ENCODE measurements around the gene C16orf54. TPM values are rescaled to one million over a fixed set of nuclear protein-coding genes. Genes with fewer than 3 reads are reported as not detected.

C16orf54 gene
- total RNA-seq, 1 experiment from 2014 or later, result not detected

- no peak overlapping the region for H2BK20ac ChIP-seq (ENCODE audit: low read depth, low read length, poor library complexity, severe bottlenecking)
- H2BK5ac ChIP-seq (ENCODE audit: insufficient read length, low read length), result no peak overlapping the region
- no peak overlapping the region for H2AFZ ChIP-seq (ENCODE audit: low read length)
- no peak overlapping the region for H2AK5ac ChIP-seq (ENCODE audit: insufficient read length, low read length)
- no peak overlapping the region for H3K4ac ChIP-seq (ENCODE audit: low read depth, low read length)
- H3K4me1 ChIP-seq (ENCODE audit: insufficient read depth, low read length), result no peaks in the 10 kb centered on the region
- peaks cover 3% of the 10 kb centered on the region for H3K27me3 Mint-ChIP-seq (ENCODE audit: low read depth)
- H3K9me3 Mint-ChIP-seq, result peaks cover 9 to 19% of the 10 kb centered on the region in 2 experiments; a peak in 4 of 5 replicates
- H3K79me1 ChIP-seq (ENCODE audit: insufficient read depth, low read depth, low read length, poor library complexity, severe bottlenecking), result no peaks in the 10 kb centered on the region
- H3K36me3 Mint-ChIP-seq (ENCODE audit: insufficient read depth in 1 of 3, low read depth in 3 of 3), result peaks cover 23 to 35% (median 31%) of the 10 kb centered on the region in 3 experiments
- H2BK120ac ChIP-seq (ENCODE audit: low read depth, low read length, poor library complexity, severe bottlenecking), result no peak overlapping the region
- no peaks in the 10 kb centered on the region for H3K27me3 ChIP-seq (ENCODE audit: insufficient read depth, low read length)
- H4K5ac ChIP-seq (ENCODE audit: insufficient read length, low read depth, low read length), result no peak overlapping the region
- H3K23me2 ChIP-seq (ENCODE audit: insufficient read length, low read depth, low read length, poor library complexity, severe bottlenecking), result no peaks in the 10 kb centered on the region
- H3K18ac ChIP-seq (ENCODE audit: insufficient read length, low read depth, low read length), result peak overlapping the region; percentile 46
- no peak overlapping the region for H3K23ac ChIP-seq (ENCODE audit: insufficient read length, low read depth, low read length)
- no peaks in the 10 kb centered on the region for H3K79me2 ChIP-seq (ENCODE audit: insufficient read depth, low read length)
- TF ChIP-seq CTCF (conservative IDR thresholded peaks at IDR 0.05), result no peak
- H4K91ac ChIP-seq (ENCODE audit: insufficient read length, low read depth, low read length), result no peak overlapping the region
- no peaks in the 10 kb centered on the region for H4K20me1 ChIP-seq (ENCODE audit: control insufficient read depth, insufficient read depth, insufficient read length)
- peaks cover 0 to 16% of the 10 kb centered on the region in 2 experiments; a peak in 3 of 4 replicates for H3K4me1 Mint-ChIP-seq
- H3K56ac ChIP-seq (ENCODE audit: insufficient read length, low read depth, low read length), result no peak overlapping the region
- H3K9me3 ChIP-seq (ENCODE audit: control insufficient read depth, low read depth, low read length), result no peaks in the 10 kb centered on the region
- H3K4me3 Mint-ChIP-seq, result no peak overlapping the region
- H4K8ac ChIP-seq (replicated peaks; ENCODE audit: insufficient read length, low read depth, low read length), result no peak overlapping the region
- no peak overlapping the region for H3K4me2 ChIP-seq (ENCODE audit: insufficient read depth, insufficient read length, low read length)
- no peak overlapping the region for H2BK15ac ChIP-seq (ENCODE audit: low read depth, low read length)
- no peak for DNase-seq
- H3K14ac ChIP-seq (ENCODE audit: insufficient read depth, low read length), result no peak overlapping the region
- no peak overlapping the region for H3T11ph ChIP-seq (ENCODE audit: low read length)
- H3K27ac ChIP-seq (ENCODE audit: insufficient read length, low read depth, low read length), result no peak overlapping the region
- H3K27ac Mint-ChIP-seq, result peak overlapping the region in 2 of 3 experiments; percentile 57 to 75; a peak in 4 of 7 replicates
- H2BK12ac ChIP-seq (ENCODE audit: insufficient read length, low read depth, low read length), result no peak overlapping the region
- WGBS (ENCODE audit: extremely low coverage, insufficient read length, low lambda C conversion rate), result no CpG with 5 or more reads among the region's 16 CpGs
- H3K9ac ChIP-seq (ENCODE audit: extremely low read depth, insufficient read length, low read length), result no peak overlapping the region
Measured at GRCh38 chr16:29745121-29745852, 503 bp downstream of the C16orf54 start.

All from H9 (cell line).